ENCODE results near the gene TPI1. TPM values are rescaled to one million over a fixed set of nuclear protein-coding genes. Genes with fewer than 3 reads are reported as not detected.

TPI1 gene
- total RNA-seq, 1 experiment from 2014 or later: 1,835 TPM

DNA sequence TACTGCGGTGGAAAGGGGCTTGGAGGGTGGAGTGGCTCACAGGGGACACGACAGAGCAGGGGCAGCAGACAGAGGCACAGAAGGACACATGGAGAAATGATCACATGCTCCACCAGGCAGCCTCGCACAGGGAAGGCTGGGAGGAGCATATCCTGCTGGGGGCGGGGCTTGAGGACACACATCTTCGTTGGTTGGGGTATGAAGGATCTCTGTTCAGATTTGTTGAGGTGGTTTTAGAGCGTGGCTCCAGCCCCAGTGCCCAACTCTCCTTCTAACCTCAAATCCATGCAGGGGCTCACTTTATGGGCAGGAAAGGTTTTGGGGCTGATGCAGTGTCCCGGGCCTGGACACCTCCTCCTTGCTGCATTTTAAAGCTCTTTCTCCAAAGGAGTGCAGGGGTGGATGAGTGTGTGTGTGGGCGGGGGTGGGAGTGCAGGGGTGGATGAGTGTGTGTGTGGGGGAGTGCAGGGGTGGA is 39.9 kb upstream of the TPI1 start:
- peak; percentile 89 for DNase-seq (ENCODE audit: low read depth, low spot score)
- in situ Hi-C loops (cut with HindIII; ENCODE audit: low pct_unique_long_range_greater_than_20kb, low sequenced_read_pairs): no loop called here

DNA sequence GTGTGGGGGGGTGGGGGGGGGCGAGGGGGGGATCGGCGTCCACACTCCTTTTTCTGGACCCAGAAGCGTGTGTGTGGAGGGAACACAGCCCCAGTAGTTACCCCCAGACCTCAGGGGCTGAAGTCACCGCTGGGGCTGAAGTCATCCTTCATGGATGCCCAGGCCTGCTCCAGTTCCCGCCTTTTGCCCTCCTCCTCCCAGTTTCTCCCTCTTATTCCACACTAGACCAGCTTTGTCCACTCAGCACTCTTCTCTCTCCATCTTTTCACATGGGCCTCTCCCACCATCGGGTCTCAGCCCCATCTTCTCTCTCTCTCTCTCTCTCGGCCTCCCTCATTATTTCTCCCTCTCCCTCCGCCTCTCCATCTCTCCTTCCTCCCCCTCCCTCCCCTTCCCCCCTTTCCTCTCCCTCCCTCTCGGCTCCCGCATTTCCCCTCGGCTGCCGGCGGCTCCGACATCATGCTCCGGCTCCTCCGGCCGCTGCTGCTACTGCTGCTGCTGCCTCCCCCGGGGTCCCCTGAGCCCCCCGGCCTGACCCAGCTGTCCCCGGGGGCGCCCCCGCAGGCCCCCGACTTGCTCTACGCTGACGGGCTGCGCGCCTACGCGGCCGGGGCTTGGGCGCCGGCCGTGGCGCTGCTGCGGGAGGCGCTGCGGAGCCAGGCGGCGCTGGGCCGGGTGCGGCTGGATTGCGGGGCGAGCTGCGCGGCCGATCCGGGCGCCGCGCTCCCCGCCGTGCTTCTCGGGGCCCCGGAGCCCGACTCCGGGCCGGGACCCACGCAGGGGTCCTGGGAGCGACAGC is 39.1 kb upstream of the TPI1 start, which contains the start of gene P3H3:
P3H3 (plus strand) TSS at position 426 of the 799 bp plus-strand sequence; CDS start at position 460, 34 bp downstream.
- peak; percentile 30 for DNase-seq (ENCODE audit: low read depth, low spot score)
- in situ Hi-C loops (cut with HindIII; ENCODE audit: low pct_unique_long_range_greater_than_20kb, low sequenced_read_pairs): no loop called here

DNA sequence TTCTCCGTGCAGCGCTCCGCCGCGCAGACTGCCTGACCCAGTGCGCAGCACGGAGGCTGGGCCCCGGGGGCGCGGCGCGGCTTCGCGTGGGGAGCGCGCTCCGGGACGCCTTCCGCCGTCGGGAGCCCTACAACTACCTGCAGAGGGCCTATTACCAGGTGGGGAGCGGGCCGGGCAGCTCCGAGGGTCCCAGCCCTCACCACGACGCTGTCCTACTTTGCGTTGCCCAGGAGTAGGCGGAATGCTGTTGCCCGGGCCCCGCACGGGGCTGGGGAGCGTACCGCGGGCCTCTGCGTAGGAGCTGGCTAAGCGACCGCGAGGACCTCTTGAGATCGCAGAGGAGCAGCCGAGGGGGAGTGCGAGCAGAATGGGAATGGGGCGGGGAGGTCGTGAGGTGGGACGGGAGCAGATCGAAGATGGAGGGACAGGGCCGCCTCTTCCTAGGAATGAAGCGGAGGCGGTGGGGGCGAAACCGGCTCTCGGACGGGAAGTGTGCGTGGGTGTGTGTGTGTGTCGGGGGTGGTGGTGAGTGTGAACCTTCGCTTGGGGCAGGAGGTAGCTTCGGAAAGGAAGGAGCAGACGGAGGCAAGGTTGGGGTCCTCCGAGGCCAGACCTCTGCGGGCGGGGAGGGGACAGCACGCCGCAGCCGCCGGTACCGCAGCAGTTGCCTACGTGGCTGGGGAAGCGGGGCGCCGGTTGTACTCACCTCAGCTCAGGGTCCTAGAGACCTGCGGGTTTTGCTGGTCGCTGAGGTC is 38.4 kb upstream of the TPI1 start:
- in situ Hi-C loops (cut with HindIII; ENCODE audit: low pct_unique_long_range_greater_than_20kb, low sequenced_read_pairs): no loop called here
- DNase-seq (ENCODE audit: low read depth, low spot score): no peak

DNA sequence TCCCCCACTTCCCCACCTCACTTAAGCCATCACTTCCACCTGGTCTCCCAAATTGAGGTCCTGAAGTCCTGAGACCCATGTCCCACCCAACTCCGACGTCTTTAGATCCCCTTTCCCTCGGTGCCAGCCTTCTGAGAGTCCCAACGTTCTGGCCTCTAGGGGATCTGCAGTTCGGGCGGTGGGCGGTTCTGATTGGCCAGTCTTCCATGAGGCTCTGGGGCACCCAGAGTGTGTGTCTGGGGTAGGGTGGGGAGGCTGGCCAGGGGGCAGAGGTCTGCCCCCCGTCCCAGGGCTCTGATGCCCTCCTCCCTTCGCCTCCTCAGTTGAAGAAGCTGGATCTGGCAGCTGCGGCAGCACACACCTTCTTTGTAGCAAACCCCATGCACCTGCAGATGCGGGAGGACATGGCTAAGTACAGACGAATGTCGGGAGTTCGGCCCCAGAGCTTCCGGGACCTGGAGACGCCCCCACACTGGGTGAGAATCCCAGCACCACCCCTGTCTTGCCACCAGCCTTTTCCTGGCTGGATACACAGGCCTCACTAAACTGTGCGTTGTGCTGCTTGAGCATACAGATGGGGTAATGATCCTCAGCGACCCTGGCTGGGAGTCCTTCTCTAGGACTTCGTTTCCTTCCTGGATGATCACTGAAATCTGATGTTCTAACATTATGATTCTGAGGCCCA is 37.7 kb upstream of the TPI1 start:
- no peak for DNase-seq (ENCODE audit: low read depth, low spot score)
- in situ Hi-C loops (cut with HindIII; ENCODE audit: low pct_unique_long_range_greater_than_20kb, low sequenced_read_pairs): no loop called here

DNA sequence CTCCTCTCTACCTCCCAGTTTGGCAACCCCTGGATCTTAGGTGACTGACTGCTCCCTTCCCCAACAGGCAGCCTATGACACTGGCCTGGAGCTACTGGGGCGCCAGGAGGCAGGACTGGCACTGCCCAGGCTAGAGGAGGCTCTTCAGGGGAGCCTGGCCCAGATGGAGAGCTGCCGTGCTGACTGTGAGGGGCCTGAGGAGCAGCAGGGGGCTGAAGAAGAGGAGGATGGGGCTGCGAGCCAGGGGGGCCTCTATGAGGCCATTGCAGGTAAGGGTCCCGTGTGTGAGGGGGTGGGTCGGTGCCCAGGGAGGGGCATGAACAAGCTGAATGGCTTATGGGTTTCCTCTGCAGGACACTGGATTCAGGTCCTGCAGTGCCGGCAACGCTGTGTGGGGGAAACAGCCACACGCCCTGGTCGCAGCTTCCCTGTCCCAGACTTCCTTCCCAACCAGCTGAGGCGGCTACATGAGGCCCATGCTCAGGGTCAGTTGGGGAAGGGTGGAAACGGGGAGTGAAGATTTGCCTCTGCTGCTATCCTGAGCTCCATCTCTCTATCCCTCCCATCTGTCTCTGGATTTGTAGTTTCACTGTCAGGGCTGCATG is 36.9 kb upstream of the TPI1 start:
- DNase-seq (ENCODE audit: low read depth, low spot score): no peak
- in situ Hi-C loops (cut with HindIII; ENCODE audit: low pct_unique_long_range_greater_than_20kb, low sequenced_read_pairs): no loop called here

DNA sequence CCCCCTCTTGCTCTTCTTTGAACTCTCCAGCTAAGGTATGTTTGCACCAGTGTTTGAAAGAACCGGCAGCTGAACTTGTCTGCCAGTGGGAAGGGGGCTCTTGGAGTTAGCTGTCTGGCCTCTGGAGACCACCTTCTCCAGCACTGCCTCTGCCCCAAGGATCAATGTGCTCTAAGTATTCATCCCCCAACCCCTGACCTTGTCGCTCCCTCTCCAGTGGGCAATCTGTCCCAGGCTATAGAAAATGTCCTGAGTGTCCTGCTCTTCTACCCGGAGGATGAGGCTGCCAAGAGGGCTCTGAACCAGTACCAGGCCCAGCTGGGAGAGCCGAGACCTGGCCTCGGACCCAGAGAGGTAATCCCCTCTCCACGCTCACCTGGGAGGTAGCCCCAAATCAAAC is 36.3 kb upstream of the TPI1 start:
- in situ Hi-C loops (cut with HindIII; ENCODE audit: low pct_unique_long_range_greater_than_20kb, low sequenced_read_pairs): no loop called here
- DNase-seq (ENCODE audit: low read depth, low spot score): no peak

DNA sequence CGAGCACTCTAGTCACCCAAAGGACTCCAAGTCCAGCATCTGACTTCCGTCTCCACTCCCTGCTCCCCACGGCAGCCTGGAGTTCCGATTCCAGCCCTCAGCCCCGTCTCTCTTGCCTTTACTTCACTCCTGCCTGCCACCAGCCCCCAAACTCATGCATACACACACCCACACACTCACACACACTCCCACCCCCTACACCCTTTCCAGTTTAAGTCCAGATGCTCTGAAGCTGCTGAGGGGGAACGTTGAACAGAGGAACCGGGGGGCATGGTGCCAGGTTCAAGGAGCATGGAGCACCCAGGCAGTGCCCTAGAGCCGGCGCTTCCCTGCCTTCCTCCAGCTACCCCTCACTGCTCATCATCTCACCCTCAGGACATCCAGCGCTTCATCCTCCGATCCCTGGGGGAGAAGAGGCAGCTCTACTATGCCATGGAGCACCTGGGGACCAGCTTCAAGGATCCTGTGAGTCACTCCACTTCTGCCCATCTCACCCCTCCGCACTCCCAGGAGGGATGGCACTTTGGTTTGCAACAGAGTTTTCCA is 35.8 kb upstream of the TPI1 start:
- DNase-seq (ENCODE audit: low read depth, low spot score): no peak
- in situ Hi-C loops (cut with HindIII; ENCODE audit: low pct_unique_long_range_greater_than_20kb, low sequenced_read_pairs): no loop called here

DNA sequence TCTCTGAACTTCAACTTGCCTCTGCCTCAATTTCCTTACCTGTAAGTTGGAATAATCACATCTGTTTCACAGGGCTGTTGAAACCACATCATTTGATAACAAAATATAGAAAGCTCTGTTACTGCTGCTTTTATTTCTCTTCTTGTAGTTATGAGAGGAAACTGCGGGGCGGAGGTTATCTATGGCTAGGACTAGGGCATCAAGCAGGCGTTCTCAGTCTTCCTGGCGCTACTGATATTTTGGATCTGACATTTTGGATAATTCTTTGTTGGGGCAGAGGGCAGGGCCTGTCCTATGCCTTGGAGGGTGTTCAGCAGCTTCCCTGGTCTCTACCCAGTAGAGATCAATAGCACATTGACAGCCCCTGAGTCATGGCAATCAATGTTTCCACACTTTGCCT is 35.2 kb upstream of the TPI1 start:
- in situ Hi-C loops (cut with HindIII; ENCODE audit: low pct_unique_long_range_greater_than_20kb, low sequenced_read_pairs): no loop called here

DNA sequence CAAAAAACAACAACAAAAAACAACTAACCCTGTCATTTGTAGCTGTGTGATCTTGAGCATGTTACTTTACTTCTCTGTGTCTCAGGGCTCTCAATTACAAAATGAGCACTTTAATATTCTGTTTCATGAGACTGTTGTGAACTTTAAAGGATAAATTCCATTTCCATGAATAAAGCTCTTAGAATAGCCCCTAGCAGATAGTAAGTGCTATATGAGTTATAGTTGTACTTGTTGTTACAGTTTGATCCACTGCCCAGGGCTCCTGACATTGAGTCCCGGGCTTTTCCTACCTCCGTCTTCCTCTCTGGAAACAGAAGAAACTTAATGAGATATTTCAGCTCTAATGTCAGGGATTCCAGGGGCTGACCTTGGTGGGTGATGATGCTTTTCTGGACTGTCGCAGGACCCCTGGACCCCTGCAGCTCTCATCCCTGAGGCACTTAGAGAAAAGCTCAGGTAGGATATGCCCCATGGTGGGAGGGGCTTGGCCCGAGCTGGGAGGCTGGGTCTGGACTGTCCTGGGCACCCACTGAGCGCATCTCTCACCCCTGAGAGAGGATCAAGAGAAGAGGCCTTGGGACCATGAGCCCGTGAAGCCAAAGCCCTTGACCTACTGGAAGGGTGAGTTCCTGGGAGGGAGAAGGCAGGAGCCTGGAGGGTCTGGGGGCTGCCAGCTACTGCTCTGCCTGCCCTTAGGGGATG is 34.0 kb upstream of the TPI1 start:
- DNase-seq (ENCODE audit: low read depth, low spot score): no peak
- in situ Hi-C loops (cut with HindIII; ENCODE audit: low pct_unique_long_range_greater_than_20kb, low sequenced_read_pairs): no loop called here

More for the DNA sequence above, 35.2 kb upstream of the TPI1 start:
- no peak for DNase-seq (ENCODE audit: low read depth, low spot score)

DNA sequence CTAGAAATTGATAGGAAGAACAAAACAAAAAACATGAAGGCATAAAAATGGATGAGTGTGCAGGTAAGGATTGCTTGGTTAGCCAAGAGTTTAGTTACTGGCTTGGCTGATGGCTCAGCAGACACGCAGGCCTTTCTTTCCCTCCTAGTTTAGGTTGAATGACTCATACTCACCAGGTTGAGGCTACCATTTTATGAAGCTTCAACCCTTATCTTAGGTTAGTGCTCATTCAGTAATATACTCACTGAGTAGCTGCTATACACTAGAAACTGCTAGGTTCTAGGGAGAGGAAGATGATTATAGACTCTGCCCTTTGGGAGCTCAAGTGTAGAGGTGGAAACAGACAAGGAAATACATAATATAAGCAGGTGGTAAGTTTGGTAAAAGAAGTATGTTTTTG is 33.1 kb upstream of the TPI1 start:
- DNase-seq (ENCODE audit: low read depth, low spot score): no peak
- in situ Hi-C loops (cut with HindIII; ENCODE audit: low pct_unique_long_range_greater_than_20kb, low sequenced_read_pairs): no loop called here

DNA sequence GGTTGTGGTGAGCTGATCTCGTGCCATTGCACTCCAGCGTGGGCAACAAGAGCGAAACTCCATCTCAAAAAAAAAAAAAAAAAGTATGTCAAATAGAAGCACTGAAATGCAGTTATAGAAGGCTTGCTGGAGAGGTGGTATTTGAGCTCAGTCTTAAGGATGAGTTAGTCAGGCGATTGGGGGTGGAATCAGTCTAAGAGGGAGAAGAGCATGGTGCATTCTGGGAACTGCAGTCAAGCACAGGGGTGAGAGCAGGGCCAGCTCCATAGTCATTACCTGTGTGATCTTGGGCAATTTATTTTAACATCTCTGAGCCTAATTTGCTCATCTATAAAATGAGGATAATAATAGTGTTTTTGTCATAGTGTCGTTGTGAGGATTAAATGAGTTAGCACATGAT is 32.5 kb upstream of the TPI1 start:
- in situ Hi-C loops (cut with HindIII; ENCODE audit: low pct_unique_long_range_greater_than_20kb, low sequenced_read_pairs): no loop called here
- DNase-seq (ENCODE audit: low read depth, low spot score): no peak

DNA sequence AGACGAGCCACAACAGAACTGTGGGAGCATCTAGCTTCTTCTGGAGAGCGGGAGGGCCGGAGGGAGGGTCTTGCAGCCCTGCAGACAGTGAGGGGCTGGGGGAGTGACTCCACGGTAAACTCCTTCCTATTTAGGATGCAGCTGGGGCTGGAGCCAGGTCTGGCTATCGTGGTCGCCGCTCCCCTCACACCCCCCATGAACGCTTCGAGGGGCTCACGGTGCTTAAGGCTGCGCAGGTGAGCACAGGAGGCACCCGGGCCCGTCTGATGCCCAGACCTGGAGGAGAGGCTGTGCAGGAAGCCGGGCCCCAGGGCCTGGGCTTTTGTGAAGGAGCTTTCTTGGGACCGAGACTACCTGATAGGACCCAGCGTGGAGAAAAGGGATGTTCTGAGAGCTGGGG is 30.5 kb upstream of the TPI1 start:
- no peak for DNase-seq (ENCODE audit: low read depth, low spot score)
- in situ Hi-C loops (cut with HindIII; ENCODE audit: low pct_unique_long_range_greater_than_20kb, low sequenced_read_pairs): no loop called here

DNA sequence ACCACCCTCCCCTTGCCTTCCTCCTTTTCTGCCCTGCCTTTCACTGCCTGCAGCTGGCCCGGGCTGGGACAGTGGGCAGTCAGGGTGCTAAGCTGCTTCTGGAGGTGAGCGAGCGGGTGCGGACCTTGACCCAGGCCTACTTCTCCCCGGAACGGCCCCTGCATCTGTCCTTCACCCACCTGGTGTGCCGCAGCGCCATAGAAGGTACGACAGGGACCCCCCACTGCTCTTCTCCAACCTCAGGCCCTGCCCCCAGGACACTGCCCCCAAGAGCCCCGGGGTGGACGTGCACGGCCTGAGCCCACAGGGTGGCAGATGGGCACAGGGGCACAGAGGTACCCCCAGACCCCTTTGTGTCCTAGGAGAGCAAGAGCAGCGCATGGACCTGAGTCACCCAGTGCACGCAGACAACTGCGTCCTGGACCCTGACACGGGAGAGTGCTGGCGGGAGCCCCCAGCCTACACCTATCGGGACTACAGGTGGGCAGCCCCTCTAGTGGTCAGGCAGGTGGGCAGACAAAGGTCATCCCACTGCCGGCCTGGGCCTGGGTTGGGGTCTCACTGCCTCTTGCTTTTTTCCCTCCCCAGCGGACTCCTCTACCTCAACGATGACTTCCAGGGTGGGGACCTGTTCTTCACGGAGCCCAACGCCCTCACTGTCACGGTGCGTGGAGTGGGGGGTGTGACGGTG is 29.8 kb upstream of the TPI1 start:
- no peak for DNase-seq (ENCODE audit: low read depth, low spot score)
- in situ Hi-C loops (cut with HindIII; ENCODE audit: low pct_unique_long_range_greater_than_20kb, low sequenced_read_pairs): no loop called here

DNA sequence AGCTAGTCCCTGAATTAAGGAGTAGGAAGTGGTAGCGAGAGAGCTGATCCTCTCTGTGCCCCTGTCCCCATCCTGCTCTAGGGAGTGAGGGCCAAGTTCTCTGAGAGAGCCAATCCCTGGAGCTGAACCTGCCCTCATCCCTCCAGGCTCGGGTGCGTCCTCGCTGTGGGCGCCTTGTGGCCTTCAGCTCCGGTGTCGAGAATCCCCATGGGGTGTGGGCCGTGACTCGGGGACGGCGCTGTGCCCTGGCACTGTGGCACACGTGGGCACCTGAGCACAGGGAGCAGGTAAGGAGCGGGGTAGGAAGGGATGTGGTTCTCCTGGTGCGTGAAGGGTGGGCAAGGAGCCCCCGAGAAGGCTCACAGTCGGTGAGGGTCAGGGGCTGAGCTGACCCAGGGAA is 28.5 kb upstream of the TPI1 start:
- in situ Hi-C loops (cut with HindIII; ENCODE audit: low pct_unique_long_range_greater_than_20kb, low sequenced_read_pairs): no loop called here
- DNase-seq (ENCODE audit: low read depth, low spot score): no peak

DNA sequence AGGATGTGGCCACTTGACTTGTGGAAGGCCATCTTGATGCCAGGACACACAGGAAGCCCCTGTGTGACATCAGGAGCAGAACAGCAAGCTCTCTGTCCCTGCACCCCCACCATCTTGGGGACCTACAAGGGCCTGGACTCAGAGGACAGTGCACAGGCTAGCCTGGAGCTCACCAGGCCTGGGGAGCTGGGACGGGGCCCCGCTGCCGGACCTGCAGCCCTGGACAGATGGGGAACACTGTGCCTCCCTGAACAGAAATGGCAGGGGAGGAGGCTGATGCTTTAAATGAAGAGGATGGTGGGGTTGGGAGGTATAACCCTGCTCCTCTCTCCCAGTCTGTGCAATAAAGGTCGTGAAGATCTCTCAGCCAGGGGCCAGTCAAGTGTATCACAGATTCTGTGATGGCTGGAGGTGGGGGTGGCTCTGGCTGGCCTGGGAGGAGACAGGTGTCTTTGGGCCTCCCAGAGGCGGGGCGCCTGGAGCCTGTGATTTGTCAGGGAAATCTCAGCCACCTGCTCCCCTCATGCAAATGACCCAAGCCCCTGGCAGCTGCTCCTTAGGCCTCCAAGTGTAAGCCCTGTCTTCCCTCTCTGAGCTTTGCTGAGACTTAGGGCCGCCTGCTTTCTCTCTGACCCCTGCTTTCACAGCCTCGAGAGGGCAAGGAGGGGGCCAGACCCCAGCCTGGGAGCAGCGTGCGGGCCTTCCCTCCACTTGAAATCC is 27.7 kb upstream of the TPI1 start:
- no peak for DNase-seq (ENCODE audit: low read depth, low spot score)
- in situ Hi-C loops (cut with HindIII; ENCODE audit: low pct_unique_long_range_greater_than_20kb, low sequenced_read_pairs): no loop called here

DNA sequence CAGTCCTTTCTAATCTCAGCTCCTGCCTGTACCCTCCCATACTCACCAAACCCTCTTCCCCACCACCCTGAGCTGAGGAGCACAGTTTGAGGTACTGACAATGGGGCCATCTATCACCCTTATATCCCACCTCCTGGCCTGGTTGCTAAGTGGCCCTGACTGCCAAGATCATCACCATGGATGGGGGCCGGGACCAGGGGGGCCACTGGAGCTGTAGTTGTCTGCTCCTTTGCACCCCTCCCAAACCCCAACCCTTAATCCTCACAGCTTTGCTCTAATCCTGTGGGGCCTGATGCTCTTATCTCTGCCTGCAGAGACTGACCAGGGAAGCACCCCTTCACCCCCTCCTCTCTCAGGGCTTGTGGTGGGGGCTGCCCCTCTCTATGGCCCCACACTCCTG is 27.0 kb upstream of the TPI1 start:
- no peak for DNase-seq (ENCODE audit: low read depth, low spot score)
- in situ Hi-C loops (cut with HindIII; ENCODE audit: low pct_unique_long_range_greater_than_20kb, low sequenced_read_pairs): no loop called here
